GM12878 (cell line): ENCODE data around the gene CYB5R3. TPM values are rescaled to one million over a fixed set of nuclear protein-coding genes. Genes with fewer than 3 reads are reported as not detected.

Source experiments
- ATAC-seq: fragments of 200-7000 bp; cut with Tn5 transposase; 3 replicates; pipeline ENCODE4 v1.9.1; 2020; ENCODE audit warnings: mild to moderate bottlenecking, moderate library complexity
- BruUV-seq: library from RNA; stranded (reverse); fragments of 400-500 nt; replicated peaks from 2 replicates; lab custom pipeline; 2021; lab: Mats Ljungman, UMichigan
- CTCF ChIA-PET: fragments of 300-600 bp; sonication (Branson Sonifier 250); formaldehyde crosslinking; extraction: SDS; loops from one replicate; lab custom pipeline; 2021; ENCODE audit warnings: inconsistent platforms; lab: Yijun Ruan, JAX
- POLR2A ChIA-PET: fragments of 350-600 bp; formaldehyde crosslinking; extraction: SDS; loops from one replicate; lab custom pipeline; 2021; ENCODE audit warnings: inconsistent platforms; lab: Charles Lee
- RAD21 ChIA-PET: fragments of 300-600 bp; sonication (Branson Sonifier 250); formaldehyde crosslinking; loops from one replicate; lab custom pipeline; 2023; ENCODE audit warnings: antibody characterized with exemption; ENCODE audit not compliant: unreplicated experiment; lab: Charles Lee
- SMC1A ChIA-PET: fragments of 300-600 bp; sonication (Branson Sonifier 250); formaldehyde crosslinking; loops from one replicate; lab custom pipeline; 2023; ENCODE audit not compliant: unreplicated experiment, uncharacterized antibody; lab: Charles Lee
- DNase-seq: peaks from one replicate; pipeline ENCODE4 v3.0.0-alpha.2; 2011; ENCODE audit warnings: low read depth, low spot score
- FAIRE-seq: peaks from 3 replicates; lab custom pipeline; 2011; peaks lifted over from hg19 to GRCh38; lab: Jason Lieb, UNC
- H2AFZ ChIP-seq: 2 replicates; pipeline ENCODE4 v1.6.0; 2011; ENCODE audit warnings: low read depth, low read length, control low read depth; ENCODE audit not compliant: control insufficient read depth
- H3K27ac ChIP-seq: 2 replicates; pipeline ENCODE4 v1.5.1; 2011; ENCODE audit warnings: control low read depth; ENCODE audit not compliant: control insufficient read depth, insufficient read depth
- H3K27me3 ChIP-seq, 2 experiments: replicated peaks in 1 of 2; 2 replicates each; pipeline versions ENCODE4 v1.6.0 to v1.6.1; 2011; ENCODE audit warnings: low read length in 1 of 2; ENCODE audit not compliant: control insufficient read depth in 2 of 2, insufficient read depth in 2 of 2
- H3K36me3 ChIP-seq, 2 experiments: 2 replicates each; pipeline ENCODE4 v1.5.1; 2011; ENCODE audit warnings: low read length in 1 of 2; ENCODE audit not compliant: control insufficient read depth in 2 of 2, insufficient read depth in 2 of 2
- H3K4me1 ChIP-seq: 2 replicates; pipeline ENCODE4 v1.6.1; 2011; ENCODE audit warnings: mild to moderate bottlenecking, low read length, moderate library complexity, mixed read lengths; ENCODE audit not compliant: control insufficient read depth, insufficient read depth
- H3K4me2 ChIP-seq: 2 replicates; pipeline ENCODE4 v1.6.0; 2011; ENCODE audit warnings: control low read depth; ENCODE audit not compliant: control insufficient read depth, insufficient read depth
- H3K4me3 ChIP-seq: fragments of 200-600 bp; sonication (generic); 2 replicates; pipeline ENCODE4 v1.5.1; 2016
- H3K79me2 ChIP-seq: 2 replicates; pipeline ENCODE4 v1.6.0; 2011; ENCODE audit warnings: low read length; ENCODE audit not compliant: control insufficient read depth, insufficient read depth
- H3K9ac ChIP-seq: 2 replicates; pipeline ENCODE4 v1.8.0; 2011; ENCODE audit warnings: low read length, control low read depth, mixed read lengths; ENCODE audit not compliant: control insufficient read depth, insufficient read depth
- H3K9me3 ChIP-seq: replicated peaks from 3 replicates; pipeline ENCODE4 v1.5.1; 2011; ENCODE audit warnings: mild to moderate bottlenecking, low read length; ENCODE audit not compliant: control insufficient read depth, insufficient read depth
- H4K20me1 ChIP-seq: 2 replicates; pipeline ENCODE4 v1.6.0; 2011; ENCODE audit not compliant: control insufficient read depth, insufficient read depth
- BHLHE40 ChIP-seq, 2 experiments: fragments of 450-650 bp in 1 of 2; IDR thresholded peaks; 2 replicates each; pipeline ENCODE4 v1.6.1; 2011 to 2017; ENCODE audit warnings: low read depth in 2 of 2, borderline replicate concordance in 1 of 2, improper control_type of control experiment in 1 of 2, low read length in 1 of 2, mild to moderate bottlenecking in 1 of 2
- CTCF ChIP-seq, 3 experiments: IDR thresholded peaks in 2 of 3; conservative IDR thresholded peaks in 1 of 3; 2 replicates each; pipeline ENCODE4 v1.5.1; 2011; ENCODE audit warnings: low read depth in 3 of 3, low read length in 3 of 3, mild to moderate bottlenecking in 3 of 3, control low read depth in 2 of 3, moderate library complexity in 2 of 3, inconsistent platforms in 1 of 3, mixed read lengths in 1 of 3; ENCODE audit not compliant: control insufficient read depth in 2 of 3, insufficient read depth in 1 of 3; ENCODE audit errors: extremely low read depth in 1 of 3
- IKZF1 ChIP-seq: fragments of 450-650 bp; conservative IDR thresholded peaks from 2 replicates; pipeline ENCODE4 v1.6.1; 2017; ENCODE audit warnings: antibody characterized with exemption, mild to moderate bottlenecking
- MEF2B ChIP-seq: fragments of 450-650 bp; IDR thresholded peaks from 2 replicates; pipeline ENCODE4 v1.6.1; 2018; ENCODE audit warnings: mild to moderate bottlenecking, moderate library complexity; ENCODE audit not compliant: partially characterized antibody, poor library complexity, severe bottlenecking
- MLLT1 ChIP-seq: fragments of 450-650 bp; IDR thresholded peaks from 2 replicates; pipeline ENCODE4 v1.6.1; 2016; ENCODE audit warnings: mild to moderate bottlenecking
- NFYB ChIP-seq: IDR thresholded peaks from 2 replicates; pipeline ENCODE4 v1.6.1; 2011; ENCODE audit warnings: low read depth, mild to moderate bottlenecking, low read length, improper control_type of control experiment, moderate library complexity; ENCODE audit not compliant: insufficient read depth
- POLR2A ChIP-seq: IDR thresholded peaks from 2 replicates; pipeline ENCODE4 v1.6.1; 2011; ENCODE audit warnings: low read depth, mild to moderate bottlenecking, low read length
- POLR2AphosphoS5 ChIP-seq: IDR thresholded peaks from 2 replicates; pipeline ENCODE4 v1.6.1; 2011; ENCODE audit warnings: mild to moderate bottlenecking, low read length, inconsistent platforms
- RAD21 ChIP-seq: IDR thresholded peaks from 2 replicates; pipeline ENCODE4 v1.6.1; 2011; ENCODE audit warnings: mild to moderate bottlenecking, low read depth, low read length, moderate library complexity; ENCODE audit not compliant: insufficient read depth
- RAD51 ChIP-seq: fragments of 450-650 bp; IDR thresholded peaks from 2 replicates; pipeline ENCODE4 v1.6.1; 2016; ENCODE audit warnings: moderate library complexity, mild to moderate bottlenecking, inconsistent platforms
- RUNX3 ChIP-seq: IDR thresholded peaks from 2 replicates; pipeline ENCODE4 v1.6.1; 2012; ENCODE audit warnings: low read length, inconsistent platforms
- SMC3 ChIP-seq: IDR thresholded peaks from 2 replicates; pipeline ENCODE4 v1.6.1; 2011; ENCODE audit warnings: low read length, improper control_type of control experiment, borderline replicate concordance
- STAT3 ChIP-seq: IDR thresholded peaks from 2 replicates; pipeline ENCODE4 v1.6.1; 2011; ENCODE audit warnings: low read depth, low read length, improper control_type of control experiment
- USF1 ChIP-seq: IDR thresholded peaks from 2 replicates; pipeline ENCODE4 v1.6.1; 2011; ENCODE audit warnings: borderline replicate concordance, low read depth, mild to moderate bottlenecking, moderate library complexity, mixed read lengths, low read length; ENCODE audit not compliant: insufficient read depth; ENCODE audit errors: extremely low read length
- YY1 ChIP-seq: IDR thresholded peaks from 2 replicates; pipeline ENCODE4 v1.6.1; 2011; ENCODE audit warnings: low read depth, mild to moderate bottlenecking, low read length
- ZNF274 ChIP-seq: IDR thresholded peaks from one replicate; pipeline ENCODE4 v1.8.0; 2011; ENCODE audit not compliant: insufficient read length, insufficient read depth
- WGBS: methylation state at CpG from one replicate; pipeline ENCODE4 v1.1.6; 2016; ENCODE audit warnings: low lambda C conversion rate; ENCODE audit not compliant: insufficient replicate concordance, insufficient coverage; ENCODE audit errors: missing lambda C conversion rate; 5-methylcytosine and 5-hydroxymethylcytosine counted together
- in situ Hi-C: fragments of 300-500 bp; cut with MboI; formaldehyde crosslinking; loops from 9 replicates; pipeline ENCODE4 v1.14.3; 2018; ENCODE audit warnings: mixed read lengths
- intact Hi-C: fragments of 100-400 bp; cut with micrococcal nuclease; formaldehyde crosslinking; loops from one replicate; pipeline ENCODE4 v1.14.2; 2022; ENCODE audit not compliant: unreplicated experiment
- polyA plus RNA-seq, 11 experiments: library from polyadenylated mRNA; depleted of rRNA in 4 of 11; unstranded in 6 of 11; stranded (reverse) in 5 of 11; fragments of >200 nt; fragmentation: Nextera tagmentation in 4 of 11; fragmentation: Illumina TruSeq in 1 of 11; extraction: Ambion mirVana in 4 of 11; extraction: Trizol in 1 of 11; gene quantifications; 1 replicate in 1 of 11; 2 replicates in 10 of 11; pipeline versions ENCODE4 v1.2.1 to v1.2.3, GENCODE V29; 2011 to 2016; ENCODE audit warnings: inconsistent platforms in 2 of 11, missing spikeins in 2 of 11, low read depth in 1 of 11
- total RNA-seq, 4 experiments: library from RNA; depleted of rRNA in 3 of 4; stranded (reverse); fragments of >200 nt in 3 of 4; fragmentation: Illumina TruSeq in 1 of 4; extraction: Trizol in 1 of 4; gene quantifications; 2 replicates each; pipeline versions ENCODE4 v1.2.1 to v1.2.3, GENCODE V29; 2013 to 2021

The CYB5R3 gene
- total and polyA plus RNA-seq, 10 of the 15 experiments (the other 5 are each of a cell fraction or from before 2014, with no cell fraction given), result 2.0 to 119 (median 67.8) TPM

- Histone ChIP-seq H3K27ac (no peak overlapping the region), H2AFZ (no peak overlapping the region), H3K9me3 (no peaks in the 10 kb centered on the region), H3K4me2 (no peak overlapping the region), H3K4me1 (peaks cover 8% of the 10 kb centered on the region), H4K20me1 (no peaks in the 10 kb centered on the region; the same call in 1 of the 2 replicates), H3K9ac (no peak overlapping the region), H3K79me2 (no peaks in the 10 kb centered on the region), H3K36me3 (peaks cover 8% of the 10 kb centered on the region in 2 experiments; a peak in 3 of 4 replicates), H3K27me3 (no peaks in the 10 kb centered on the region), H3K4me3 (no peak overlapping the region)
- DNase-seq, result no peak
- ATAC-seq, result peak; percentile 93
- ChIA-PET POLR2A (interaction anchor here (0.8 to 1.5 kb wide), 3 partner anchors 8 to 32 kb away, joined by 3 to 4 read pairs (median 4); partner anchors contain the start of gene CYB5R3), RAD21 (interaction anchor here (1.1 to 3.8 kb wide), 6 partner anchors 22 to 246 kb away, joined by 3 to 19 read pairs (median 6); no protein-coding TSS in a partner anchor), CTCF (interaction anchor here (0.5 to 4.1 kb wide), 27 partner anchors 9 to 648 kb away, joined by 3 to 18 read pairs (median 4); partner anchors contain the start of genes CYB5R3 and MCAT), SMC1A (interaction anchor here (0.8 to 4.0 kb wide), 11 partner anchors 12 to 412 kb away, joined by 3 to 15 read pairs (median 4); no protein-coding TSS in a partner anchor)
- no peak for TF ChIP-seq NFYB
- peak; percentile 61 for TF ChIP-seq RAD21
- peak; percentile 19; the same call in 1 of the 2 replicates for TF ChIP-seq RUNX3
- peak; percentile 34 for TF ChIP-seq POLR2A
- TF ChIP-seq YY1, result peak; percentile 62
- 0 out of 2 replicates have a peak, but pooled peaks have one; percentile 34 for TF ChIP-seq RAD51
- TF ChIP-seq SMC3, result peak; percentile 78
- TF ChIP-seq ZNF274, result no peak
- 0 out of 4 replicates have a peak, but pooled peaks of 1 of the 2 experiments have one; percentile 28 for TF ChIP-seq BHLHE40 (IDR thresholded peaks at IDR 0.05; ENCODE audit: borderline replicate concordance in 1 of 2, low read depth in 2 of 2, low read length in 1 of 2)
- 0 out of 2 replicates have a peak, but pooled peaks have one; percentile 38 for TF ChIP-seq MLLT1
- no peak for TF ChIP-seq POLR2AphosphoS5
- peak; percentile 27 for TF ChIP-seq USF1
- peak; percentile 86 to 97 (median 95) for TF ChIP-seq CTCF (IDR thresholded peaks at IDR 0.05 in 2 of 3, conservative IDR thresholded peaks at IDR 0.05 in 1 of 3; ENCODE audit: control insufficient read depth in 2 of 3, extremely low read depth in 1 of 3, insufficient read depth in 1 of 3, low read depth in 3 of 3, low read length in 3 of 3)
- TF ChIP-seq IKZF1, result 0 out of 2 replicates have a peak, but pooled peaks have one; percentile 38
- peak; percentile 85 for TF ChIP-seq MEF2B
- TF ChIP-seq STAT3, result no peak
- peak; percentile 96 for FAIRE-seq
- in situ Hi-C loops (no loop called here), intact Hi-C loops (loop anchor here (1.0 kb wide), 1 partner anchor 199 kb away; no protein-coding TSS in a partner anchor)
- WGBS, result 39% methylated on average over 11 of the region's 11 CpGs
- BruUV-seq, result no TSS peak
Measured at GRCh38 chr22:42621505-42622002, 27.6 kb downstream of the CYB5R3 start.
